Stimulated activated CD4-positive, alpha-beta T cell treated with anti-CD3 and anti-CD28 coated beads, Interleukin-4, amount 100 ng/mL, for 4 hours (primary cell): Measurements from ENCODE around the gene ATAD2B.
A peak's percentile ranks its signal among the peaks of the same experiment; 100 is the strongest.
"Not testable (repeated sequence)": the region's sequence is repeated elsewhere in the genome, so short reads cannot be mapped to it uniquely, and the experiment has no call there.

Experiments used
- DNase-seq, 2 experiments: peaks; one replicate each; pipeline ENCODE4 v3.0.0-alpha.2; 2020

ATAD2B gene

GRCh38 chr2:23926750-23927571, at the start of gene ATAD2B:
TSS of gene ATAD2B (minus strand) at chr2:23927123. CDS start at chr2:23926770, 353 bp downstream.
- peak; percentile 93 for DNase-seq

GRCh38 chr2:23967846-23968245, 40.9 kb upstream of the ATAD2B start:
- DNase-seq, result no peak

GRCh38 chr2:23954325-23955014, 27.5 kb upstream of the ATAD2B start:
- no peak for DNase-seq

GRCh38 chr2:23953625-23954024, 26.7 kb upstream of the ATAD2B start:
- no peak for DNase-seq

GRCh38 chr2:23952558-23952957, 25.6 kb upstream of the ATAD2B start:
- DNase-seq, result not testable (repeated sequence)

GRCh38 chr2:23947350-23947749, 20.4 kb upstream of the ATAD2B start:
- no peak for DNase-seq

- no peak for DNase-seq
These were observed 18.1 kb upstream of the ATAD2B start for GRCh38 chr2:23944976-23945375.

GRCh38 chr2:23944527-23944926, 17.6 kb upstream of the ATAD2B start:
- DNase-seq, result no peak

GRCh38 chr2:23943666-23944065, 16.7 kb upstream of the ATAD2B start:
- no peak for DNase-seq

- no peak for DNase-seq
These were observed 14.7 kb upstream of the ATAD2B start for GRCh38 chr2:23941644-23942043.

- peak; percentile 35 to 40 for DNase-seq
These were observed 14.0 kb upstream of the ATAD2B start for GRCh38 chr2:23940718-23941620.

- DNase-seq, result peak; percentile 69 to 73
These were observed 13.2 kb upstream of the ATAD2B start, which contains the start of gene UBXN2A for GRCh38 chr2:23939987-23940717. TSS of gene UBXN2A (plus strand) at chr2:23940463. CDS start at chr2:23958315, 17,852 bp downstream.

GRCh38 chr2:23934259-23934658, 7.3 kb upstream of the ATAD2B start:
- DNase-seq, result no peak

- peak in 1 of 2 experiments; percentile 27 for DNase-seq
These were observed 603 bp downstream of the ATAD2B start for GRCh38 chr2:23926290-23926749.

- DNase-seq, result peak; percentile 22 to 47
These were observed 1.1 kb downstream of the ATAD2B start for GRCh38 chr2:23925702-23926289.

GRCh38 chr2:23924589-23925359, 2.1 kb downstream of the ATAD2B start:
- DNase-seq, result no peak

- DNase-seq, result no peak
These were observed 8.0 kb downstream of the ATAD2B start for GRCh38 chr2:23918837-23919489.

GRCh38 chr2:23916727-23917405, 10.1 kb downstream of the ATAD2B start:
- DNase-seq, result no peak

GRCh38 chr2:23915327-23915726, 11.6 kb downstream of the ATAD2B start:
- DNase-seq, result no peak

GRCh38 chr2:23912054-23912453, 14.9 kb downstream of the ATAD2B start:
- DNase-seq, result no peak
